SK-N-SH (cell line): ENCODE data around the gene SPTBN1. TPM values are rescaled to one million over a fixed set of nuclear protein-coding genes. Genes with fewer than 3 reads are reported as not detected.

Source experiments
- CTCF ChIA-PET: fragments of 300-600, 350-600 bp; formaldehyde crosslinking; extraction: SDS; loops from one replicate; lab custom pipeline; 2021; lab: Yijun Ruan, JAX
- POLR2A ChIA-PET: fragments of 350-600 bp; sonication (Branson Sonifier 250); formaldehyde crosslinking; extraction: SDS; loops from one replicate; lab custom pipeline; 2020; ENCODE audit warnings: antibody characterized with exemption, inconsistent platforms; lab: Yijun Ruan, JAX
- DNase-seq: peaks from one replicate; pipeline ENCODE4 v3.0.0; 2012
- H2AFZ ChIP-seq: fragments of 200-600 bp; sonication (generic); 2 replicates; pipeline ENCODE4 v1.8.1; 2016; ENCODE audit warnings: antibody characterized with exemption, mild to moderate bottlenecking, low read depth
- H3F3A ChIP-seq: fragments of 200-600 bp; sonication (generic); replicated peaks from 2 replicates; pipeline ENCODE3; 2016; ENCODE audit warnings: antibody characterized with exemption, mild to moderate bottlenecking; ENCODE audit not compliant: insufficient read depth
- H3K27ac ChIP-seq, 2 experiments: fragments of 200-500 bp in 1 of 2; fragments of 200-600 bp in 1 of 2; sonication (Bioruptor generic) in 1 of 2; sonication (generic), shearing (Covaris generic) in 1 of 2; 2 replicates each; pipeline versions ENCODE4 v1.5.1 to v1.6.1; 2014 to 2016; ENCODE audit warnings: low read depth in 2 of 2, inconsistent platforms in 1 of 2, low read length in 1 of 2, mild to moderate bottlenecking in 1 of 2, mixed read lengths in 1 of 2
- H3K27me3 ChIP-seq: fragments of 200-600 bp; sonication (generic), shearing (Covaris generic); 2 replicates; pipeline ENCODE4 v1.6.1; 2016; ENCODE audit warnings: mixed run types; ENCODE audit not compliant: insufficient read depth
- H3K36me3 ChIP-seq, 2 experiments: fragments of 200-500 bp in 1 of 2; fragments of 200-600 bp in 1 of 2; sonication (Bioruptor generic) in 1 of 2; sonication (generic) in 1 of 2; replicated peaks in 1 of 2; 2 replicates each; pipeline versions ENCODE3 to v1.5.1; 2014 to 2016; ENCODE audit warnings: low read length in 1 of 2, mild to moderate bottlenecking in 1 of 2; ENCODE audit not compliant: insufficient read depth in 2 of 2, control insufficient read depth in 1 of 2
- H3K4me1 ChIP-seq, 2 experiments: fragments of 200-500 bp in 1 of 2; fragments of 200-600 bp in 1 of 2; sonication (Bioruptor generic) in 1 of 2; sonication (generic), shearing (Covaris generic) in 1 of 2; 2 replicates each; pipeline versions ENCODE4 v1.5.1 to v1.6.1; 2014 to 2016; ENCODE audit warnings: low read depth in 1 of 2, low read length in 1 of 2, mixed run types in 1 of 2; ENCODE audit not compliant: insufficient read depth in 2 of 2, control insufficient read depth in 1 of 2
- H3K4me2 ChIP-seq: fragments of 200-600 bp; sonication (generic), shearing (Covaris generic); 2 replicates; pipeline ENCODE4 v1.6.1; 2017; ENCODE audit warnings: mixed run types
- H3K4me3 ChIP-seq, 2 experiments: fragments of 200-500 bp in 1 of 2; fragments of 200-600 bp in 1 of 2; sonication (Bioruptor generic) in 1 of 2; sonication (generic), shearing (Covaris generic) in 1 of 2; 2 replicates each; pipeline versions ENCODE4 v1.5.1 to v1.8.1; 2014 to 2016; ENCODE audit warnings: low read depth in 2 of 2, inconsistent platforms in 1 of 2, low read length in 1 of 2, mild to moderate bottlenecking in 1 of 2, mixed read lengths in 1 of 2, moderate library complexity in 1 of 2
- H3K79me2 ChIP-seq: fragments of 200-600 bp; sonication (generic); 2 replicates; pipeline ENCODE4 v1.8.1; 2017; ENCODE audit warnings: mild to moderate bottlenecking; ENCODE audit not compliant: insufficient read depth
- H3K9ac ChIP-seq: fragments of 200-600 bp; sonication (generic); 2 replicates; pipeline ENCODE4 v1.6.1; 2017; ENCODE audit warnings: mixed run types
- H3K9me2 ChIP-seq: fragments of 200-600 bp; sonication (generic); 2 replicates; pipeline ENCODE4 v1.6.1; 2017; ENCODE audit warnings: mixed run types
- H3K9me3 ChIP-seq: fragments of 200-600 bp; sonication (generic); 2 replicates; pipeline ENCODE4 v1.6.1; 2017; ENCODE audit warnings: mixed run types, mild to moderate bottlenecking, moderate library complexity
- H4K20me1 ChIP-seq: fragments of 200-600 bp; sonication (generic); 2 replicates; pipeline ENCODE4 v1.6.1; 2017; ENCODE audit warnings: mild to moderate bottlenecking, mixed run types; ENCODE audit not compliant: insufficient read depth
- CHD2 ChIP-seq: fragments of 150-350 bp; IDR thresholded peaks from 2 replicates; pipeline ENCODE4 v1.6.1; 2018; ENCODE audit warnings: low read length; ENCODE audit not compliant: partially characterized antibody
- CTCF ChIP-seq: fragments of 200-600 bp; sonication (generic); IDR thresholded peaks from 2 replicates; pipeline ENCODE4 v1.6.1; 2017; ENCODE audit warnings: antibody characterized with exemption, mild to moderate bottlenecking, moderate library complexity
- EP300 ChIP-seq, 2 experiments: IDR thresholded peaks; 2 replicates each; pipeline versions ENCODE4 v1.4.0 to v1.6.1; 2012; ENCODE audit warnings: borderline replicate concordance in 1 of 2, low read depth in 1 of 2, low read length in 1 of 2
- FOSL2 ChIP-seq: IDR thresholded peaks from 2 replicates; pipeline ENCODE4 v1.4.0; 2012; ENCODE audit warnings: low read depth, mild to moderate bottlenecking, moderate library complexity, borderline replicate concordance
- FOXM1 ChIP-seq: IDR thresholded peaks from 2 replicates; pipeline ENCODE4 v1.4.0; 2012; ENCODE audit warnings: low read depth, mild to moderate bottlenecking
- GABPA ChIP-seq: IDR thresholded peaks from 2 replicates; pipeline ENCODE4 v1.4.0; 2012; ENCODE audit warnings: low read depth, mild to moderate bottlenecking
- IRF3 ChIP-seq: fragments of 150-350 bp; IDR thresholded peaks from 2 replicates; pipeline ENCODE4 v1.6.1; 2016; ENCODE audit warnings: mild to moderate bottlenecking, low read depth, low read length
- JUND ChIP-seq: IDR thresholded peaks from 2 replicates; pipeline ENCODE4 v1.4.0; 2012
- MAX ChIP-seq: IDR thresholded peaks from 2 replicates; pipeline ENCODE4 v1.4.0; 2012; ENCODE audit warnings: low read depth
- MEF2A ChIP-seq: IDR thresholded peaks from 2 replicates; pipeline ENCODE4 v1.4.0; 2012; ENCODE audit warnings: low read depth, borderline replicate concordance
- MXI1 ChIP-seq: IDR thresholded peaks from 2 replicates; pipeline ENCODE4 v1.6.1; 2012; ENCODE audit warnings: mild to moderate bottlenecking, low read depth, low read length, improper control_type of control experiment
- NRF1 ChIP-seq: IDR thresholded peaks from 2 replicates; pipeline ENCODE4 v1.6.1; 2012; ENCODE audit warnings: low read depth, mild to moderate bottlenecking, low read length
- RAD21 ChIP-seq: IDR thresholded peaks from 2 replicates; pipeline ENCODE4 v1.6.1; 2012; ENCODE audit warnings: mild to moderate bottlenecking, low read length
- RFX5 ChIP-seq: IDR thresholded peaks from 2 replicates; pipeline ENCODE4 v1.6.1; 2012; ENCODE audit warnings: mild to moderate bottlenecking, improper control_type of control experiment, low read length
- RXRA ChIP-seq: IDR thresholded peaks from 2 replicates; pipeline ENCODE4 v1.4.0; 2012; ENCODE audit warnings: low read depth, mild to moderate bottlenecking, borderline replicate concordance
- USF1 ChIP-seq: IDR thresholded peaks from 2 replicates; pipeline ENCODE4 v1.4.0; 2012; ENCODE audit warnings: low read depth, borderline replicate concordance
- YY1 ChIP-seq: IDR thresholded peaks from 2 replicates; pipeline ENCODE4 v1.4.0; 2012; ENCODE audit warnings: low read depth, mild to moderate bottlenecking
- ZBTB33 ChIP-seq: IDR thresholded peaks from 2 replicates; pipeline ENCODE4 v1.4.0; 2012; ENCODE audit warnings: low read depth, borderline replicate concordance
- WGBS: methylation state at CpG from one replicate; pipeline ENCODE4 v1.1.6; 2017; ENCODE audit warnings: low lambda C conversion rate; 5-methylcytosine and 5-hydroxymethylcytosine counted together
- polyA plus RNA-seq, 3 experiments: library from polyadenylated mRNA; depleted of rRNA; stranded (reverse); fragments of >200 nt; gene quantifications; 2 replicates each; pipeline ENCODE4 v1.2.3, GENCODE V29; 2012

The SPTBN1 gene
- polyA plus RNA-seq, 1 of the 3 experiments (the other 2 are of a cell fraction): 29.1 TPM

GRCh38 chr2:54624591-54625071 lies 168.5 kb downstream of the SPTBN1 start:
- no peak overlapping the region for H2AFZ ChIP-seq
- H3K4me1 ChIP-seq: peaks cover 0 to 16% of the 10 kb centered on the region in 2 experiments; a peak in 2 of 4 replicates
- no peak overlapping the region for H3K4me3 ChIP-seq
- H3K36me3 ChIP-seq: peaks cover 77 to 89% of the 10 kb centered on the region in 2 experiments
- no peaks in the 10 kb centered on the region for H4K20me1 ChIP-seq
- no peaks in the 10 kb centered on the region for H3K9me3 ChIP-seq
- H3K79me2 ChIP-seq: peaks cover 22% of the 10 kb centered on the region; the same call in 1 of the 2 replicates
- TF ChIP-seq FOSL2 (no peak), RAD21 (peak; percentile 9; the same call in 1 of the 2 replicates), RXRA (no peak), ZBTB33 (no peak), CHD2 (no peak), EP300 (IDR thresholded peaks at IDR 0.05; ENCODE audit: borderline replicate concordance in 1 of 2, low read depth in 1 of 2, low read length in 1 of 2) (peak in 1 of 2 experiments; percentile 46; a peak in 1 of 4 replicates)
- no peak overlapping the region for H3K4me2 ChIP-seq
- peak; percentile 60 for DNase-seq
- H3K9ac ChIP-seq: no peak overlapping the region
- H3K27ac ChIP-seq: peak overlapping the region in 1 of 2 experiments; percentile 68; a peak in 2 of 4 replicates
- WGBS: 88% methylated on average over 12 of the region's 12 CpGs
- ChIA-PET CTCF (interaction anchor here (1.5 kb wide), 1 partner anchor 518 kb away, joined by 5 read pairs; no protein-coding TSS in a partner anchor), POLR2A (interaction anchor here (0.6 kb wide), 1 partner anchor 416 kb away, joined by 7 read pairs; no protein-coding TSS in a partner anchor)
- no peaks in the 10 kb centered on the region for H3K27me3 ChIP-seq
- no peaks in the 10 kb centered on the region for H3K9me2 ChIP-seq
- no peaks in the 10 kb centered on the region for H3F3A ChIP-seq

GRCh38 chr2:54626131-54626530 lies 170.0 kb downstream of the SPTBN1 start:
- POLR2A ChIA-PET: no interaction called here
- no peak overlapping the region for H3K4me2 ChIP-seq
- no peaks in the 10 kb centered on the region for H3F3A ChIP-seq
- peaks cover 9% of the 10 kb centered on the region; the same call in 1 of the 2 replicates for H3K79me2 ChIP-seq
- no peaks in the 10 kb centered on the region for H3K9me2 ChIP-seq
- H3K27me3 ChIP-seq: no peaks in the 10 kb centered on the region
- H2AFZ ChIP-seq: no peak overlapping the region
- H3K4me1 ChIP-seq: peaks cover 0 to 10% of the 10 kb centered on the region in 2 experiments; a peak in 2 of 4 replicates
- H3K36me3 ChIP-seq: peaks cover 73 to 95% of the 10 kb centered on the region in 2 experiments
- 97% methylated on average over 7 of the region's 7 CpGs for WGBS
- H3K9me3 ChIP-seq: no peaks in the 10 kb centered on the region
- CTCF ChIA-PET: interaction anchor here (1.2 kb wide), 1 partner anchor 88 kb away, joined by 3 read pairs; no protein-coding TSS in a partner anchor
- no peaks in the 10 kb centered on the region for H4K20me1 ChIP-seq
- no peak overlapping the region for H3K4me3 ChIP-seq
- DNase-seq: no peak
- no peak overlapping the region for H3K27ac ChIP-seq
- no peak overlapping the region for H3K9ac ChIP-seq
- TF ChIP-seq JUND: no peak
- no peak for TF ChIP-seq RAD21
- TF ChIP-seq YY1: no peak
- no peak for TF ChIP-seq RFX5
- no peak for TF ChIP-seq CTCF
- TF ChIP-seq MXI1: no peak
- no peak for TF ChIP-seq MEF2A
- no peak for TF ChIP-seq IRF3
- no peak for TF ChIP-seq FOXM1
- no peak for TF ChIP-seq CHD2
- TF ChIP-seq MAX: no peak
- TF ChIP-seq USF1: no peak
- no peak for TF ChIP-seq GABPA
- TF ChIP-seq FOSL2: no peak
- TF ChIP-seq NRF1: no peak
- TF ChIP-seq ZBTB33: no peak
